Eye (tissue), 1 donor: ENCODE results near the gene RADIL.
"Not testable (repeated sequence)": the region's sequence is repeated elsewhere in the genome, so short reads cannot be mapped to it uniquely, and the experiment has no call there.

Source experiments
- DNase-seq: peaks from one replicate; pipeline ENCODE4 v3.0.0-alpha.2; 2015

RADIL gene

GRCh38 chr7:4883372-4884144 is at the start of gene RADIL:
Gene RADIL (minus strand): TSS chr7:4883716. CDS start chr7:4878139, 5,577 bp downstream.
- peak; percentile 97 for DNase-seq

- peak; percentile 70 for DNase-seq
These were observed 48.4 kb upstream of the RADIL start for GRCh38 chr7:4931943-4932342.

- no peak for DNase-seq
These were observed 45.5 kb upstream of the RADIL start for GRCh38 chr7:4929005-4929404.

GRCh38 chr7:4928445-4928844 is 44.9 kb upstream of the RADIL start:
- no peak for DNase-seq

GRCh38 chr7:4919969-4920766 is 36.7 kb upstream of the RADIL start:
- no peak for DNase-seq

- no peak for DNase-seq
These were observed 32.6 kb upstream of the RADIL start for GRCh38 chr7:4916113-4916512.

- no peak for DNase-seq
These were observed 27.8 kb upstream of the RADIL start for GRCh38 chr7:4911111-4911828.

- DNase-seq = no peak
These were observed 23.2 kb upstream of the RADIL start for GRCh38 chr7:4906682-4907081.

GRCh38 chr7:4905171-4905570 is 21.7 kb upstream of the RADIL start:
- no peak for DNase-seq

GRCh38 chr7:4904346-4904745 is 20.8 kb upstream of the RADIL start:
- no peak for DNase-seq

- no peak for DNase-seq
These were observed 12.2 kb upstream of the RADIL start for GRCh38 chr7:4895766-4896165.

GRCh38 chr7:4894482-4894881 is 11.0 kb upstream of the RADIL start:
- DNase-seq = no peak

GRCh38 chr7:4893929-4894475 is 10.5 kb upstream of the RADIL start:
- DNase-seq = no peak

GRCh38 chr7:4893188-4893587 is 9.7 kb upstream of the RADIL start:
- DNase-seq = not testable (repeated sequence)

GRCh38 chr7:4891522-4891921 is 8.0 kb upstream of the RADIL start:
- DNase-seq = not testable (repeated sequence)

GRCh38 chr7:4889682-4890081 is 6.2 kb upstream of the RADIL start:
- DNase-seq = no peak

- no peak for DNase-seq
These were observed 4.6 kb upstream of the RADIL start for GRCh38 chr7:4888161-4888560.

- DNase-seq = no peak
These were observed 3.2 kb upstream of the RADIL start for GRCh38 chr7:4886671-4887070.

- no peak for DNase-seq
These were observed 1.8 kb upstream of the RADIL start for GRCh38 chr7:4885317-4885807.

- no peak for DNase-seq
These were observed 648 bp upstream of the RADIL start for GRCh38 chr7:4884164-4884563.

- no peak for DNase-seq
These were observed 514 bp downstream of the RADIL start for GRCh38 chr7:4883033-4883371.

- peak; percentile 87 for DNase-seq
These were observed 1.1 kb downstream of the RADIL start for GRCh38 chr7:4882169-4883032.
